SK-N-MC (cell line): ENCODE measurements around the gene ZDHHC14.
"Not testable (repeated sequence)": the region's sequence is repeated elsewhere in the genome, so short reads cannot be mapped to it uniquely, and the experiment has no call there.

Experiments
- DNase-seq: peaks from one replicate; pipeline ENCODE4 v3.0.0-alpha.2; 2011; ENCODE audit warnings: low read depth, low spot score
- H3K27ac ChIP-seq: fragments of 200-600 bp; sonication (generic); 2 replicates; pipeline ENCODE4 v1.5.1; 2016; ENCODE audit warnings: mixed run types
- H3K36me3 ChIP-seq: fragments of 200-600 bp; sonication (generic); 2 replicates; pipeline ENCODE4 v1.6.1; 2017; ENCODE audit warnings: antibody characterized with exemption, low read length, mixed read lengths; ENCODE audit not compliant: insufficient read depth
- H3K4me3 ChIP-seq: fragments of 200-600 bp; sonication (generic); 2 replicates; pipeline ENCODE4 v1.5.1; 2016
- H3K9ac ChIP-seq: fragments of 200-600 bp; sonication (generic); 2 replicates; pipeline ENCODE4 v1.8.0; 2017; ENCODE audit warnings: mixed run types, mixed read lengths; ENCODE audit not compliant: insufficient read length
- H3K9me3 ChIP-seq: fragments of 200-600 bp; sonication (generic); 2 replicates; pipeline ENCODE4 v1.6.1; 2017; ENCODE audit warnings: low read depth, mild to moderate bottlenecking, antibody characterized with exemption, low read length, moderate library complexity, mixed read lengths
- EZH2 ChIP-seq: fragments of 200-600 bp; sonication (generic); IDR thresholded peaks from one replicate; pipeline ENCODE4 v1.6.1; 2017; ENCODE audit warnings: antibody characterized with exemption
- FOXP2 ChIP-seq: optimal IDR thresholded peaks from 2 replicates; pipeline ENCODE3; 2011; ENCODE audit warnings: mild to moderate bottlenecking, moderate library complexity; ENCODE audit not compliant: insufficient read depth; ENCODE audit errors: extremely low read length, control extremely low read depth
- POLR2AphosphoS5 ChIP-seq: IDR thresholded peaks from 2 replicates; pipeline ENCODE4 v1.6.1; 2012; ENCODE audit warnings: mild to moderate bottlenecking, low read depth, low read length, borderline replicate concordance

The ZDHHC14 gene

GRCh38 chr6:157385482-157385881 lies 4.5 kb downstream of the ZDHHC14 start:
- Histone ChIP-seq H3K36me3 (no peaks in the 10 kb centered on the region), H3K4me3 (no peak overlapping the region), H3K9ac (no peak overlapping the region), H3K9me3 (no peaks in the 10 kb centered on the region; the same call in 1 of the 2 replicates), H3K27ac (no peak overlapping the region)
- DNase-seq, result no peak
- TF ChIP-seq FOXP2, result no peak
- no peak for TF ChIP-seq POLR2AphosphoS5
- TF ChIP-seq EZH2, result no peak

GRCh38 chr6:157386023-157386422 lies 5.0 kb downstream of the ZDHHC14 start:
- no peak for TF ChIP-seq EZH2
- no peak for TF ChIP-seq FOXP2
- no peak for TF ChIP-seq POLR2AphosphoS5
- no peaks in the 10 kb centered on the region; the same call in 1 of the 2 replicates for H3K9me3 ChIP-seq
- H3K9ac ChIP-seq, result no peak overlapping the region
- H3K4me3 ChIP-seq, result no peak overlapping the region
- H3K36me3 ChIP-seq, result no peaks in the 10 kb centered on the region
- no peak overlapping the region for H3K27ac ChIP-seq
- DNase-seq, result no peak

GRCh38 chr6:157386454-157386853 lies 5.5 kb downstream of the ZDHHC14 start:
- Histone ChIP-seq H3K9ac (no peak overlapping the region), H3K4me3 (no peak overlapping the region), H3K27ac (no peak overlapping the region), H3K36me3 (no peaks in the 10 kb centered on the region), H3K9me3 (no peaks in the 10 kb centered on the region; the same call in 1 of the 2 replicates)
- TF ChIP-seq FOXP2 (no peak), EZH2 (no peak), POLR2AphosphoS5 (no peak)
- DNase-seq, result no peak

- no peak overlapping the region for H3K27ac ChIP-seq
- no peak overlapping the region for H3K4me3 ChIP-seq
- DNase-seq, result no peak
- TF ChIP-seq EZH2, result no peak
- no peak for TF ChIP-seq POLR2AphosphoS5
- TF ChIP-seq FOXP2, result no peak
- H3K36me3 ChIP-seq, result no peaks in the 10 kb centered on the region
- no peaks in the 10 kb centered on the region; the same call in 1 of the 2 replicates for H3K9me3 ChIP-seq
- no peak overlapping the region for H3K9ac ChIP-seq
Measured at GRCh38 chr6:157388924-157389323, 7.9 kb downstream of the ZDHHC14 start.

GRCh38 chr6:157390273-157391060 lies 9.5 kb downstream of the ZDHHC14 start:
- H3K9me3 ChIP-seq, result no peaks in the 10 kb centered on the region; the same call in 1 of the 2 replicates
- no peak overlapping the region for H3K9ac ChIP-seq
- H3K4me3 ChIP-seq, result no peak overlapping the region
- no peak for TF ChIP-seq EZH2
- TF ChIP-seq FOXP2, result no peak
- no peak for TF ChIP-seq POLR2AphosphoS5
- no peak overlapping the region for H3K27ac ChIP-seq
- H3K36me3 ChIP-seq, result no peaks in the 10 kb centered on the region
- DNase-seq, result no peak

- TF ChIP-seq POLR2AphosphoS5 (no peak), FOXP2 (no peak), EZH2 (no peak)
- Histone ChIP-seq H3K36me3 (no peaks in the 10 kb centered on the region), H3K9me3 (no peaks in the 10 kb centered on the region; the same call in 1 of the 2 replicates), H3K9ac (no peak overlapping the region), H3K4me3 (no peak overlapping the region), H3K27ac (no peak overlapping the region)
- no peak for DNase-seq
Measured at GRCh38 chr6:157392927-157393668, 12.1 kb downstream of the ZDHHC14 start.

- no peak overlapping the region for H3K4me3 ChIP-seq
- H3K36me3 ChIP-seq, result no peaks in the 10 kb centered on the region
- H3K9ac ChIP-seq, result no peak overlapping the region
- no peak for DNase-seq
- no peaks in the 10 kb centered on the region; the same call in 1 of the 2 replicates for H3K9me3 ChIP-seq
- no peak overlapping the region for H3K27ac ChIP-seq
- no peak for TF ChIP-seq POLR2AphosphoS5
- TF ChIP-seq EZH2, result no peak
- no peak for TF ChIP-seq FOXP2
Measured at GRCh38 chr6:157393669-157394327, 12.8 kb downstream of the ZDHHC14 start.

- not testable (repeated sequence) for H3K9me3 ChIP-seq, H3K36me3 ChIP-seq, H3K4me3 ChIP-seq, DNase-seq, H3K9ac ChIP-seq, H3K27ac ChIP-seq
Measured at GRCh38 chr6:157395199-157395598, 14.2 kb downstream of the ZDHHC14 start.

- Histone ChIP-seq H3K27ac (no peak overlapping the region), H3K4me3 (no peak overlapping the region), H3K9ac (no peak overlapping the region), H3K36me3 (no peaks in the 10 kb centered on the region), H3K9me3 (no peaks in the 10 kb centered on the region)
- TF ChIP-seq FOXP2 (no peak), EZH2 (no peak), POLR2AphosphoS5 (no peak)
- no peak for DNase-seq
Measured at GRCh38 chr6:157396026-157396425, 15.0 kb downstream of the ZDHHC14 start.
